NOMO-1 treated with dmso at 0.1 percent for 144 hours (cell line): ENCODE data around the gene CTDSP2.
"Not testable (repeated sequence)": the region's sequence is repeated elsewhere in the genome, so short reads cannot be mapped to it uniquely, and the experiment has no call there.

Experiments
- DNase-seq: peaks from one replicate; lab custom pipeline; 2025; ENCODE audit not compliant: unreplicated experiment; lab: John Stamatoyannopoulos, UW

Gene CTDSP2

GRCh38 chr12:57882575-57882974, 36.0 kb upstream of the CTDSP2 start:
- DNase-seq, result no peak

GRCh38 chr12:57881475-57881874, 34.9 kb upstream of the CTDSP2 start:
- no peak for DNase-seq

GRCh38 chr12:57881035-57881434, 34.5 kb upstream of the CTDSP2 start:
- DNase-seq, result not testable (repeated sequence)

- no peak for DNase-seq
These were observed 31.3 kb upstream of the CTDSP2 start for GRCh38 chr12:57877876-57878275.

GRCh38 chr12:57875753-57876547, 29.4 kb upstream of the CTDSP2 start:
- no peak for DNase-seq

- DNase-seq, result peak; percentile 64
These were observed 27.9 kb upstream of the CTDSP2 start for GRCh38 chr12:57874166-57875108.

GRCh38 chr12:57872362-57872761, 25.8 kb upstream of the CTDSP2 start:
- no peak for DNase-seq

GRCh38 chr12:57869927-57870318, 23.4 kb upstream of the CTDSP2 start:
- no peak for DNase-seq

GRCh38 chr12:57869298-57869926, 22.9 kb upstream of the CTDSP2 start:
- DNase-seq, result no peak

- no peak for DNase-seq
These were observed 22.3 kb upstream of the CTDSP2 start for GRCh38 chr12:57868851-57869268.

GRCh38 chr12:57868221-57868620, 21.7 kb upstream of the CTDSP2 start:
- DNase-seq, result no peak

GRCh38 chr12:57866308-57867019, 19.9 kb upstream of the CTDSP2 start:
- no peak for DNase-seq

- peak; percentile 62 for DNase-seq
These were observed 18.7 kb upstream of the CTDSP2 start for GRCh38 chr12:57865084-57865751.

GRCh38 chr12:57864442-57865083, 18.0 kb upstream of the CTDSP2 start:
- no peak for DNase-seq

- DNase-seq, result no peak
These were observed 17.1 kb upstream of the CTDSP2 start for GRCh38 chr12:57863676-57864075.

GRCh38 chr12:57861967-57862366, 15.4 kb upstream of the CTDSP2 start:
- DNase-seq, result no peak

- DNase-seq, result not testable (repeated sequence)
These were observed 14.4 kb upstream of the CTDSP2 start for GRCh38 chr12:57860883-57861282.

- DNase-seq, result no peak
These were observed 12.6 kb upstream of the CTDSP2 start for GRCh38 chr12:57859121-57859520.

GRCh38 chr12:57858123-57858522, 11.6 kb upstream of the CTDSP2 start:
- not testable (repeated sequence) for DNase-seq

- no peak for DNase-seq
These were observed 8.4 kb upstream of the CTDSP2 start for GRCh38 chr12:57854965-57855364.
